AG09319 (cell line): ENCODE measurements around the gene SRF.
"Not testable (repeated sequence)": the region's sequence is repeated elsewhere in the genome, so short reads cannot be mapped to it uniquely, and the experiment has no call there.

Source experiments
- DNase-seq: peaks from one replicate; pipeline ENCODE4 v3.0.0-alpha.2; 2010; ENCODE audit warnings: low read depth; ENCODE audit errors: extremely low read depth
- TF ChIP-seq, protein P1 (sequence below): IDR thresholded peaks from 2 replicates; pipeline ENCODE4 v1.5.1; 2011; ENCODE audit warnings: low read depth, mild to moderate bottlenecking, inconsistent platforms, low read length, moderate library complexity

Gene SRF

DNA sequence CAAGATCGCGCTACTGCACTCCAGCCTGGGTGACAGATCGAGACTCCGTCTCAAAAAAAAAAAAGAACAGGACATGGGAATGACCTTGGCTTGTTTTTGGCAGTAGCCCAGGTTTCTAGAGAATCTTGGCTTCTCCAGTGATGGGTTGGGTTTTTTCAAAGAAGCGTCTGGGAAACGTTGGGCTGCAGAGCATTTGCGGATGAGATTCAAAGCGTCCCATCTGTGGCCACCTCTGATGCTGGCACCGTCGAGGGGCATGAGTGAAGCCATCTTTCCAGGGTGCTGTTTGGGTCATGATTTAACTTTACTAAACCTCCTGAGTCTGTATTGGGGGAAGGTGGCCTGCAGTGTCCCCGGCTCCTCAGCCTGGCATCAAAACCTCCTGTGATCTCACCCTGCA lies 43.2 kb upstream of the SRF start:
- DNase-seq = no peak
- TF ChIP-seq, protein P1, sequence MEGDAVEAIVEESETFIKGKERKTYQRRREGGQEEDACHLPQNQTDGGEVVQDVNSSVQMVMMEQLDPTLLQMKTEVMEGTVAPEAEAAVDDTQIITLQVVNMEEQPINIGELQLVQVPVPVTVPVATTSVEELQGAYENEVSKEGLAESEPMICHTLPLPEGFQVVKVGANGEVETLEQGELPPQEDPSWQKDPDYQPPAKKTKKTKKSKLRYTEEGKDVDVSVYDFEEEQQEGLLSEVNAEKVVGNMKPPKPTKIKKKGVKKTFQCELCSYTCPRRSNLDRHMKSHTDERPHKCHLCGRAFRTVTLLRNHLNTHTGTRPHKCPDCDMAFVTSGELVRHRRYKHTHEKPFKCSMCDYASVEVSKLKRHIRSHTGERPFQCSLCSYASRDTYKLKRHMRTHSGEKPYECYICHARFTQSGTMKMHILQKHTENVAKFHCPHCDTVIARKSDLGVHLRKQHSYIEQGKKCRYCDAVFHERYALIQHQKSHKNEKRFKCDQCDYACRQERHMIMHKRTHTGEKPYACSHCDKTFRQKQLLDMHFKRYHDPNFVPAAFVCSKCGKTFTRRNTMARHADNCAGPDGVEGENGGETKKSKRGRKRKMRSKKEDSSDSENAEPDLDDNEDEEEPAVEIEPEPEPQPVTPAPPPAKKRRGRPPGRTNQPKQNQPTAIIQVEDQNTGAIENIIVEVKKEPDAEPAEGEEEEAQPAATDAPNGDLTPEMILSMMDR = no peak

DNA sequence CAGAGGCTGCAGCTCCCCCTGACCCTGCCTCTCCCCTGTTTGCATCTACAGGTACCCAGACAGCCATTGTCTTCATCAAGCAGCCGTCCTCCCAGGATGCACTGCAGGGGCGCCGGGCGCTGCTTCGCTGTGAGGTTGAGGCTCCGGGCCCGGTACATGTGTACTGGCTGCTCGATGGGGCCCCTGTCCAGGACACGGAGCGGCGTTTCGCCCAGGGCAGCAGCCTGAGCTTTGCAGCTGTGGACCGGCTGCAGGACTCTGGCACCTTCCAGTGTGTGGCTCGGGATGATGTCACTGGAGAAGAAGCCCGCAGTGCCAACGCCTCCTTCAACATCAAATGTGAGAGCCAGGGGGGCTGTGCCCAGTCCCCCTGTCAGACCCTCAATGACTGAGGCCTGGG lies 42.1 kb upstream of the SRF start:
- TF ChIP-seq, protein P1 = no peak
- no peak for DNase-seq

GRCh38 chr6:43129434-43130194 lies 41.5 kb upstream of the SRF start:
- no peak for DNase-seq
- TF ChIP-seq, protein P1 = peak; percentile 92

DNA sequence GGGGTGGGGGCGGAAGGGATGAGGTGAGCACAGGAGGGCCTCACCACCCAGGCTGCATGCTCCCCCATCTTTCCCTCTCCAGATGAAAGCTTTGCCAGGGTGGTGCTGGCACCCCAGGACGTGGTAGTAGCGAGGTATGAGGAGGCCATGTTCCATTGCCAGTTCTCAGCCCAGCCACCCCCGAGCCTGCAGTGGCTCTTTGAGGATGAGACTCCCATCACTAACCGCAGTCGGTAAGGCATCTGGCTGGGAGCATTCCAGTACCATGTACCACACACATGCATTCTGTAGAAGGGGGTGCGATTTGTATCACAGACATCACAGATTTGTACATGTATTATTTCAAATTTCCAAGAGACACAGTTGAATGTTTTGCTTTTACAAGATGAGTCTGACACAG lies 40.6 kb upstream of the SRF start:
- TF ChIP-seq, protein P1 = no peak
- DNase-seq = no peak

- DNase-seq = not testable (repeated sequence)
These were observed 39.7 kb upstream of the SRF start for GRCh38 chr6:43131379-43131778.

DNA sequence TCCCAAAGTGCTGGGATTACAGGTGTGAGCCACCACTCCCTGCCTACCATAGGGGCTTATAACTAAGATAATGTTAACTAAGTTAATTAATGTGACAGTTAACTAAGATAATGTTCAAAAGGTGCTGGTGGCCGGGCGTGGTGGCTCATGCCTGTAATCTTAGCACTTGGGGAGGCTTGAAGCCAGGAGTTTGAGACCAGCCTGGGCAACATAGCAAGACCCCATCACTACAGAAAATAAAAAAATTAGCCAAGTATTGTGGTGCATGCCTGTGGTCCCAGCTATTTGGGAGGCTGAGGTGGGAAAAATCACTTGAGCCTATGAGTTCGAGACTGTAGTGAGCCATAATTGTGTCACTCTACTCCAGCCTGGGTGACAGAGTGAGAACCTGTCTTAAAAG lies 32.8 kb upstream of the SRF start:
- TF ChIP-seq, protein P1 = no peak
- no peak for DNase-seq

GRCh38 chr6:43139973-43140372 lies 31.1 kb upstream of the SRF start:
- not testable (repeated sequence) for DNase-seq

GRCh38 chr6:43141644-43142043 lies 29.4 kb upstream of the SRF start:
- TF ChIP-seq, protein P1 = no peak
- DNase-seq = no peak
